ENCODE measurements around the gene NUAK1. TPM values are rescaled to one million over a fixed set of nuclear protein-coding genes. Genes with fewer than 3 reads are reported as not detected.

The NUAK1 gene
- total and polyA plus RNA-seq, 2 donors from 2014 or later, result 2.9 to 28.8 TPM

DNA sequence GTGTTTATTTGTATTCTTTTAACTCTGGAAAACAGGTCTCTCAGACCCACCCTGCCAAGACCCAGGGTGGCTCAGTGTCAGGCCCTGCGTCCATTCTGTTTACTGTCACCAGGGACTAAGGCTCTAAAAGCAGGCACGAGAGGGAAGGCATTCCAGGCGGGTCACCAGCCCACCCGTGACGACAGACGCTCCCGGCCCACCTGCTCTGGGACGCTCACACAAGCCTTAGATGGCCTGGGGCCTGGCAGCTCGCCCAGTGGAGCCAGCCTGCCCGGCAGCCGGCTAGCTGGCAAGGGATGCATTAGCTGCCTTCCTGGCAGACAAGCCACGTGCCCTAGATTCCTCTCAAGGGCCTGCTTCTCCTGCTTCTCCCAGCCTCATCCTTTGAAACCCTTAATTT is 9.2 kb upstream of the NUAK1 start:
- intact Hi-C loops (cut with DNase I), result no loop called here
- peak in 2 of 5 donors; percentile 31 to 91 for DNase-seq
- no peak overlapping the region for H3K27ac ChIP-seq (ENCODE audit: low read depth in 2 of 2, low read length in 2 of 2)

DNA sequence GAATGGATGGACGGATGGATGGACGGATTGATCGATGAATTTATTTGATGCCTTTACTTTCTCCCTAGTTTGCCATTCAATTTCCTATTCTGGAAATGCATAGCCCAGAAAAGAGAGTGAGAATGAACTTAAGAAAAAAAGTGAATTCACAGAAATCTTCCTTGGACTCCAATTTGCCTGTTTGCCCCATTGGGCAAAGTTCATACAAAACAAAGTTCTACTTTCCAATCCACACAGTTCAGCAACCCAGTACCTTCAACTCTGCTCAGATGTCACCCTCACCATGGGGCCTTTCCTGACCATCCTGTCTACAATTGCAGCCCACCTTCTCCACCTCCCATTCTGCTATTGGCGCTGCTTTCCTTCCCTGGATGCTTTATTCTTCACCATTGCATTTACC is 8.2 kb upstream of the NUAK1 start:
- H3K4me1 ChIP-seq (ENCODE audit: control insufficient read depth in 2 of 3, insufficient read depth in 2 of 3, low read depth in 1 of 3, low read length in 3 of 3), result peaks cover 0 to 12% (median 9%) of the 10 kb centered on the region in 3 donors
- intact Hi-C loops (cut with DNase I), result no loop called here
- H3K27me3 ChIP-seq (ENCODE audit: control insufficient read depth, insufficient read depth, low read length), result no peaks in the 10 kb centered on the region
- no peak overlapping the region for H3K27ac ChIP-seq (ENCODE audit: low read depth in 2 of 2, low read length in 2 of 2)
- no peaks in the 10 kb centered on the region for H3K9me3 ChIP-seq (ENCODE audit: control insufficient read depth in 2 of 3, insufficient read depth in 1 of 3, low read length in 3 of 3)
- no peak overlapping the region for H3K4me3 ChIP-seq (ENCODE audit: low read length in 3 of 3)
- DNase-seq (peak in 1 of 5 donors; percentile 1), FAIRE-seq (no peak)
- H3K36me3 ChIP-seq (ENCODE audit: control insufficient read depth in 2 of 3, insufficient read depth in 3 of 3, low read length in 3 of 3), result no peaks in the 10 kb centered on the region
- TF ChIP-seq, protein P1, sequence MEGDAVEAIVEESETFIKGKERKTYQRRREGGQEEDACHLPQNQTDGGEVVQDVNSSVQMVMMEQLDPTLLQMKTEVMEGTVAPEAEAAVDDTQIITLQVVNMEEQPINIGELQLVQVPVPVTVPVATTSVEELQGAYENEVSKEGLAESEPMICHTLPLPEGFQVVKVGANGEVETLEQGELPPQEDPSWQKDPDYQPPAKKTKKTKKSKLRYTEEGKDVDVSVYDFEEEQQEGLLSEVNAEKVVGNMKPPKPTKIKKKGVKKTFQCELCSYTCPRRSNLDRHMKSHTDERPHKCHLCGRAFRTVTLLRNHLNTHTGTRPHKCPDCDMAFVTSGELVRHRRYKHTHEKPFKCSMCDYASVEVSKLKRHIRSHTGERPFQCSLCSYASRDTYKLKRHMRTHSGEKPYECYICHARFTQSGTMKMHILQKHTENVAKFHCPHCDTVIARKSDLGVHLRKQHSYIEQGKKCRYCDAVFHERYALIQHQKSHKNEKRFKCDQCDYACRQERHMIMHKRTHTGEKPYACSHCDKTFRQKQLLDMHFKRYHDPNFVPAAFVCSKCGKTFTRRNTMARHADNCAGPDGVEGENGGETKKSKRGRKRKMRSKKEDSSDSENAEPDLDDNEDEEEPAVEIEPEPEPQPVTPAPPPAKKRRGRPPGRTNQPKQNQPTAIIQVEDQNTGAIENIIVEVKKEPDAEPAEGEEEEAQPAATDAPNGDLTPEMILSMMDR (IDR thresholded peaks at IDR 0.05; ENCODE audit: borderline replicate concordance, extremely low read depth, insufficient read depth), result no peak
- no peak overlapping the region for H3K9ac ChIP-seq (ENCODE audit: low read length in 3 of 3)

More for the DNA sequence above, 9.2 kb upstream of the NUAK1 start:
- Histone ChIP-seq H3K9me3 (ENCODE audit: control insufficient read depth in 2 of 3, insufficient read depth in 1 of 3, low read length in 3 of 3) (no peaks in the 10 kb centered on the region), H3K9ac (ENCODE audit: low read length in 3 of 3) (no peak overlapping the region), H3K4me1 (ENCODE audit: control insufficient read depth in 2 of 3, insufficient read depth in 2 of 3, low read depth in 1 of 3, low read length in 3 of 3) (peaks cover 0 to 12% (median 9%) of the 10 kb centered on the region in 3 donors), H3K27me3 (ENCODE audit: control insufficient read depth, insufficient read depth, low read length) (no peaks in the 10 kb centered on the region), H3K36me3 (ENCODE audit: control insufficient read depth in 2 of 3, insufficient read depth in 3 of 3, low read length in 3 of 3) (no peaks in the 10 kb centered on the region), H3K4me3 (ENCODE audit: low read length in 3 of 3) (no peak overlapping the region)
- TF ChIP-seq, protein P1 (IDR thresholded peaks at IDR 0.05; ENCODE audit: borderline replicate concordance, extremely low read depth, insufficient read depth), result no peak
- no peak for FAIRE-seq

DNA sequence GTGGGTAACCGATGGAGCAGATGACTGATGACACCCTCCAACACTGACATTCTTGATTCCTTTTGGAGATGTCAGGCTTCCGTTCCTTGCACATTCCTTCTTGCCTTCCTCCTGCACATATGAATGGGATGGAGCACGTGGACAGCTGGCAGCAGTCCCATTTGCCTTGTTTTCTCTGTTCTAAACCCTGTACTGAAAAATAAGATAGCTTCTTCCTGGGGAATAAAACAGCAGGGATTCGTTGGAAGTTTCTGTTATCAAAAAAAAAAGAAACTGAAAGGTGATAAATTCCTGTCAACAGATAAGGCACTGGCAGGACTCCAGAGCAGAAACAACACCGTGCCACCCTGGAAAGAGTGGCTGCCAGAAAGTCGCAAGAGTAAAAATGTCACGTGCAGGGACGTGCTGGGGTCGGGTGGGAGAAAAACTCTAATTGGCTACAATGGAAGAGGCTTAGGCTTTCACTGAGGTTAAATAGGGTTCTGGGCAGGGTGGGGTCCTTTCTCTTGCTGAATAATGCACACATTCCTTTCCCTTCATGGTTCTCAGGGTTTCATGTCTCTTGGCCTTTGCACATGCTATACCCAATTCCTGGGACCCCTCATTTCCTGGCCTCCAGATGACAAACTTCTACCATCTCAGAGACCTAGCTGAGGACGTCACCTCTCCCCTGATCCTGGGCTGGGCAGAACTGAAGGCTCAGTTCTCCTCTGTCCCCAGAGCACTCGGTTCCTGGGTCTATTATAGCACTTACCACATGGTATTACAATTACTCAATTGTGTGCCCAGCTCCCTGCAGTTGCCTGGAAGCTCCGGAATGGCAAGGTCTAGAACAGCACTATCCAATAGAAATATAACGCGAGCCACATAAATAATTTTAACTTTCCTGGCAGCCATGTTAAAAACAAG is 7.0 kb upstream of the NUAK1 start:
- no peak overlapping the region for H3K9ac ChIP-seq (ENCODE audit: low read length in 3 of 3)
- no peaks in the 10 kb centered on the region for H3K9me3 ChIP-seq (ENCODE audit: control insufficient read depth in 2 of 3, insufficient read depth in 1 of 3, low read length in 3 of 3)
- peak in 2 of 5 donors; percentile 17 to 47 for DNase-seq
- no peak overlapping the region for H3K27ac ChIP-seq (ENCODE audit: low read depth in 2 of 2, low read length in 2 of 2)
- no peak for FAIRE-seq
- H3K27me3 ChIP-seq (ENCODE audit: control insufficient read depth, insufficient read depth, low read length), result no peaks in the 10 kb centered on the region
- H3K4me3 ChIP-seq (ENCODE audit: low read length in 3 of 3), result no peak overlapping the region
- H3K36me3 ChIP-seq (ENCODE audit: control insufficient read depth in 2 of 3, insufficient read depth in 3 of 3, low read length in 3 of 3), result no peaks in the 10 kb centered on the region
- peaks cover 0 to 14% (median 12%) of the 10 kb centered on the region in 3 donors for H3K4me1 ChIP-seq (ENCODE audit: control insufficient read depth in 2 of 3, insufficient read depth in 2 of 3, low read depth in 1 of 3, low read length in 3 of 3)
- intact Hi-C loops (cut with DNase I), result no loop called here
- TF ChIP-seq, protein P1 (IDR thresholded peaks at IDR 0.05; ENCODE audit: borderline replicate concordance, extremely low read depth, insufficient read depth), result no peak
